GM12891 (cell line): Measurements from ENCODE around the gene APBB2. TPM values are rescaled to one million over a fixed set of nuclear protein-coding genes. Genes with fewer than 3 reads are reported as not detected.
A peak's percentile ranks its signal among the peaks of the same experiment; 100 is the strongest.

Source experiments
- DNase-seq: peaks from one replicate; pipeline ENCODE4 v3.0.0; 2011; ENCODE audit warnings: low spot score; ENCODE audit not compliant: insufficient read length
- FAIRE-seq: peaks from 2 replicates; lab custom pipeline; 2011; peaks lifted over from hg19 to GRCh38; lab: Jason Lieb, UNC
- PAX5 ChIP-seq: IDR thresholded peaks from 2 replicates; pipeline ENCODE4 v1.6.1; 2011; ENCODE audit warnings: low read length, moderate library complexity, mild to moderate bottlenecking; ENCODE audit not compliant: insufficient read depth, severe bottlenecking
- POLR2A ChIP-seq: IDR thresholded peaks from 2 replicates; pipeline ENCODE4 v1.6.1; 2011; ENCODE audit warnings: low read depth, low read length, control low read depth
- POLR2AphosphoS5 ChIP-seq: IDR thresholded peaks from 2 replicates; pipeline ENCODE4 v1.6.1; 2011; ENCODE audit warnings: low read depth, low read length, control low read depth
- POU2F2 ChIP-seq: IDR thresholded peaks from 2 replicates; pipeline ENCODE4 v1.6.1; 2011; ENCODE audit warnings: low read depth, mild to moderate bottlenecking, control low read depth, low read length, moderate library complexity
- SPI1 ChIP-seq: IDR thresholded peaks from 2 replicates; pipeline ENCODE4 v1.6.1; 2011; ENCODE audit warnings: low read depth, low read length, control low read depth
- TAF1 ChIP-seq: IDR thresholded peaks from 2 replicates; pipeline ENCODE4 v1.6.1; 2011; ENCODE audit warnings: low read depth, low read length, control low read depth
- polyA plus RNA-seq: library from polyadenylated mRNA; unstranded; fragments of >200 nt; gene quantifications from one replicate; pipeline ENCODE4 v1.2.1, GENCODE V29; 2012; ENCODE audit warnings: low read depth, missing spikeins, inconsistent platforms; ENCODE audit not compliant: missing spikeins

The APBB2 gene
- 2.9 TPM for polyA plus RNA-seq

- no peak for TF ChIP-seq PAX5
- no peak for TF ChIP-seq POU2F2
- TF ChIP-seq TAF1: no peak
- no peak for TF ChIP-seq POLR2A
- TF ChIP-seq SPI1: no peak
- TF ChIP-seq POLR2AphosphoS5: no peak
- DNase-seq (peak; percentile 77), FAIRE-seq (peak; percentile 82)
Observed at GRCh38 chr4:41214136-41214824, at the start of gene APBB2. APBB2 (minus strand) TSS chr4:41214542; CDS start chr4:41033254, 181,288 bp downstream.

- DNase-seq: no peak
- no peak for FAIRE-seq
- TF ChIP-seq POLR2A: no peak
- TF ChIP-seq POLR2AphosphoS5: no peak
Observed at GRCh38 chr4:41262198-41262597, 47.9 kb upstream of the APBB2 start.

GRCh38 chr4:41260116-41260733 is 45.9 kb upstream of the APBB2 start:
- no peak for TF ChIP-seq POLR2AphosphoS5
- no peak for TF ChIP-seq TAF1
- no peak for TF ChIP-seq PAX5
- TF ChIP-seq POU2F2: no peak
- TF ChIP-seq POLR2A: no peak
- no peak for TF ChIP-seq SPI1
- DNase-seq: no peak
- no peak for FAIRE-seq

DNA sequence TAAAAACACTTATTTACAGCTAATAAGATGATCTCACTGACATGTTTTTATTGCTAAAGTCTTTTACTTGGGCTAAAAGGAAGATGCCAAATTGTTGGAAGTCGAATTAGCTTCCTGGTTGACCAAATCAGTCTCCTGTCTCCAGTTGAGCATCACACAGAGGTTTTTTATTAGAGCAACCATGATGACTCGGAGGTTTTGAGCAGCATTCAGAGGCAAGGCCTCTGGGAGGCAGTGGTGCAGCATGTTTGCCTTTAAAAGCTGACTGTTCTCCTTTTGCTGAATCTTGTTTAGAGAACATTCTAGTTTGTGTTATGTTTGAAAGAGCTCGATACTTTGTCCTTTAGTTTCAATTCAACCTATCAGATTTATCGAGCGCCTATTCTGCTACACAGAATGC is 44.4 kb upstream of the APBB2 start:
- DNase-seq (no peak), FAIRE-seq (no peak)
- no peak for TF ChIP-seq POU2F2
- no peak for TF ChIP-seq PAX5
- no peak for TF ChIP-seq SPI1
- no peak for TF ChIP-seq TAF1
- no peak for TF ChIP-seq POLR2A
- no peak for TF ChIP-seq POLR2AphosphoS5

- no peak for FAIRE-seq
- TF ChIP-seq POU2F2: no peak
- TF ChIP-seq POLR2A: no peak
- no peak for TF ChIP-seq TAF1
- TF ChIP-seq SPI1: no peak
- no peak for TF ChIP-seq POLR2AphosphoS5
- no peak for TF ChIP-seq PAX5
Observed at GRCh38 chr4:41257906-41258305, 43.6 kb upstream of the APBB2 start.

DNA sequence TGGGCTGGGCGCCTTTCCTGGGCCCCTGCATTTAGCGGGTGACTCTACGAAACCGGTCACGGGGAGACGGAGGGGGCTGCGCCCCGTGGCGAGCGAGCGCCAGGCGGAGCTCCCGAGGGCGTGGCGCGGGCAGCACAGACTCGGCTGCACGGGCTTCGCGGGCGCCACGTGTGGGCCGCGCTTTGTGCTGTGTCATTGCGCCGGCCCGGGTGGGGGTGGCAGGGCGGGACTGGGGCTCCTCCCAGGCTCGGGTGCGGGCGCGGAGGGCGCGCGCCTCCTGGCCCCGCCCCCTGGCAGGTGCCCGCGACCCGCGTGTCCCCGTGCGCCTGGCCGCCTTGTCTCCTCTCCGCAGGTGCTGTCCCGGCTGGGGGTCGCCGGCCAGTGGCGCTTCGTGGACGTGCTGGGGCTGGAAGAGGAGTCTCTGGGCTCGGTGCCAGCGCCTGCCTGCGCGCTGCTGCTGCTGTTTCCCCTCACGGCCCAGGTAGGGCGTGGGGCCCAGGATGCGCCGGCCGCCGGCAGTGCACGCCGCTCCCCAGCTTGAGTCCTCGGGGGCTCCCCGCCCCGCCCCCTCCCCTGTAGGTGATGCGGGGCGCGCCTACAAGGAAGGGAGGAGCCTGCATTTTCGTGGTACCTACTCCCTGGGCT is 43.0 kb upstream of the APBB2 start:
- TF ChIP-seq POU2F2 (no peak), PAX5 (no peak), POLR2A (no peak), POLR2AphosphoS5 (no peak), TAF1 (no peak), SPI1 (no peak)
- FAIRE-seq (peak; percentile 40), DNase-seq (peak; percentile 44)

More at GRCh38 chr4:41257906-41258305, 43.6 kb upstream of the APBB2 start:
- no peak for DNase-seq

DNA sequence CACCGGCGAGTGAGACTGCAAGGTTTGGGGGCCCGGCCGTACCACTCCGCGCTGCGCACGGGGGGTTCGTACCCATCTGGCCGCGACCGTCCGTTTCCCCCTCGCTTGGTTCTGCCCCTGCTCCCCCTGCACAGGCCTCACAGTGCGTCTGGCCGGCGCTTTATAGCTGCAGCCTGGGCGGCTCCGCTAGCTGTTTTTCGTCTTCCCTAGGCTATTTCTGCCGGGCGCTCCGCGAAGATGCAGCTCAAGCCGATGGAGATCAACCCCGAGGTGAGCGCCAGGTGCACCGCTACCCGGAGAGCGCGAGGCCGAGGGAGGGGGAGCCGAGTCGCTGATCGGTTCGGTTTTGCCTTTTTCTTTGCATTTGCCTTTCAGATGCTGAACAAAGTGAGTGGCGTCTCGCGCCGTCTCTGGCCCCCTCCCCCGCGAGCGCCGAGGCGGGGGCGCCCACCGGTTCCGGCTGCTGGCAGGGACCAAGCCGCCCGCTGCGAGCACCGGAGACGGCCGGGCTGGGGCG is 42.5 kb upstream of the APBB2 start, which contains the start of gene UCHL1:
Gene UCHL1 (plus strand): TSS at position 189 of the 517 bp plus-strand sequence. CDS start 49 bp downstream, at position 238.
- peak; percentile 43 for DNase-seq
- peak; percentile 70 for FAIRE-seq
- TF ChIP-seq TAF1 (no peak), POLR2AphosphoS5 (no peak)

DNA sequence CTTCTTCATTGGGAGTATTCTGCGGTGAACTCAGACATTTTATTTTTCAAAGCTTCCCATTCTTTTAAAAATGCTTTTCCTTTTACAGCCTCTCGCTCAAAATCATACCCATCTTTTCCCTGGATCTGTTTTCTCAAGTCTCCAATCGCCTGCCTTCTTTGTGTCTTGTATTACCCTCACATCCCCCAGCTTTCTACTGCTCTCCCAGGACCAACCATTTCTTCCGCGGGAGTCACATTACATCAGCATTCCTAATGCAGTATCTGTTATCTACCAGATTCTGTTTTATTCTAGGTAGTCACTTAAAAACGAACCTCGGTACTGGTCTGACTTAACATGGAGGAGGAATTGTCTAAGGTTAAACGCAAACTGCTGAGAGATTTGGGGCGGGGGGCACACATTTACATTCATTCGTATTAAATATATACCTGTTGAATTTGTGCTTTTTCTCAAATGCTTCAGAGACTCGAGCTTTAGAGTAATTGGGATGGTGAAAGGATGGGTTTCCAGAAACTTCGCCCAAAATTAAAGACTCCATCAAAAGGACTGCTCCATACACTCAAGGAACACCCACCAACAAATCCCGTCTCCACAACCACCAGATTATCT is 41.9 kb upstream of the APBB2 start:
- no peak for TF ChIP-seq TAF1
- no peak for TF ChIP-seq POU2F2
- TF ChIP-seq POLR2AphosphoS5: no peak
- no peak for TF ChIP-seq SPI1
- TF ChIP-seq POLR2A: no peak
- no peak for TF ChIP-seq PAX5
- FAIRE-seq (no peak), DNase-seq (no peak)

DNA sequence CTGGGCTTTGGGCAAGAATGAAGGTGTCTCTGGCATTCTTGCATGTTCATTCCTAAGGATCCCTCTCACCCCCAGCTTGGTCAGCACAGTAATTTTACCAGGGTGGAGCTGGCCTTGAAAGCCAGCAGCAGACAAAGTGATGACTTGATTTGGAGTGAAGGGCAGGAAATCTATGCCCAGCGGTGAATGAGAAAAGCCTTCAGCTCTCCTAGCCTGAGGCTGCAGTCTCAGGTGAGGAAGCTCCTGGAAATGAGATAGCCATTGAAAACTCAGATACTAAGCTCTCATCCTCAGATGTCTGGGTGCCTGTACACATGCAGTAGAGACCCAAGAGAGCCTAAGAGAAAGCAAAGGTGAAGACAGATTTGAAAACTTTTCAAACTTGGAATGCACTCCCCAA is 31.6 kb upstream of the APBB2 start:
- FAIRE-seq (no peak), DNase-seq (no peak)
- TF ChIP-seq PAX5 (no peak), POLR2AphosphoS5 (no peak)

DNA sequence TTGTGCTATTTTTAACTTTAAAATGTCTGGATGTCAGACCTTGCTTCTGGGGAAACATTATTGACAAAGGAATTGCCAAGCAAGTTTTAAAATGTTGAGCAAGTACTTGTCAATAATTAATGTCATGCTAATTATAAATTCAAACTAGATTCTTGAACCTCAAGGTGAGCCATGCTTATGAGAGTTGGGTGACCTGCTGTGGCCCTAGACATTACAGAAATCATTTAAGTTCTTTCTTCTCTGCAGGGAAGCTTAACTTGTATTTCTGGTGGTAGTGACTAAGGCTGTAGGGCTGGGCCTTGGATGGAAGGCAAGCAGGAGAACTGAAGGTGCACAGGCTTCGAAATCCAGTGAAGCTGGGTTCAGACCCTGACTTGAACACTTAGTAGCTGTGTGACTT is 27.6 kb upstream of the APBB2 start:
- TF ChIP-seq POU2F2: no peak
- FAIRE-seq (no peak), DNase-seq (no peak)
